Measurements from ENCODE around the gene BLOC1S1. TPM values are rescaled to one million over a fixed set of nuclear protein-coding genes. Genes with fewer than 3 reads are reported as not detected.

BLOC1S1 gene
- polyA plus RNA-seq, 12 donors, result 74.6 to 114 (median 91.6) TPM; not detected in 1

GRCh38 chr12:55724226-55724939 is 8.5 kb downstream of the BLOC1S1 start:
- DNase-seq, result no peak

GRCh38 chr12:55724940-55725309 is 9.1 kb downstream of the BLOC1S1 start:
- no peak for DNase-seq

GRCh38 chr12:55725556-55725955 is 9.7 kb downstream of the BLOC1S1 start:
- no peak for DNase-seq

- DNase-seq, result no peak
These were observed 11.1 kb downstream of the BLOC1S1 start for GRCh38 chr12:55726971-55727370.

GRCh38 chr12:55727643-55728185 is 11.9 kb downstream of the BLOC1S1 start:
- DNase-seq, result no peak

- peak; percentile 83 for DNase-seq
These were observed 12.5 kb downstream of the BLOC1S1 start for GRCh38 chr12:55728186-55728938.

- DNase-seq, result peak; percentile 95
These were observed 13.3 kb downstream of the BLOC1S1 start, which contains the start of gene CD63 for GRCh38 chr12:55728939-55729818. TSS of gene CD63 (minus strand) at chr12:55729009. CDS start at chr12:55728341, 668 bp downstream.

GRCh38 chr12:55729819-55730818 is 14.3 kb downstream of the BLOC1S1 start:
- DNase-seq, result no peak

- DNase-seq, result no peak
These were observed 16.4 kb downstream of the BLOC1S1 start for GRCh38 chr12:55732288-55732687.

GRCh38 chr12:55733021-55733555 is 17.2 kb downstream of the BLOC1S1 start:
- DNase-seq, result no peak

- no peak for DNase-seq
These were observed 18.0 kb downstream of the BLOC1S1 start for GRCh38 chr12:55733858-55734257.

- DNase-seq, result no peak
These were observed 18.7 kb downstream of the BLOC1S1 start for GRCh38 chr12:55734595-55734994.

- DNase-seq, result no peak
These were observed 20.2 kb downstream of the BLOC1S1 start for GRCh38 chr12:55736076-55736475.

GRCh38 chr12:55736780-55737580 is 21.1 kb downstream of the BLOC1S1 start:
- DNase-seq, result no peak

- DNase-seq, result no peak
These were observed 21.8 kb downstream of the BLOC1S1 start for GRCh38 chr12:55737581-55738122.

- peak; percentile 94 for DNase-seq
These were observed 22.5 kb downstream of the BLOC1S1 start for GRCh38 chr12:55738123-55739024.

- DNase-seq, result no peak
These were observed 23.2 kb downstream of the BLOC1S1 start for GRCh38 chr12:55739025-55739378.

All from muscle of arm (tissue), 12 donors.